WERI-Rb-1 (cell line): ENCODE results near the gene GALNT18.

ENCODE experiments used
- DNase-seq: peaks from one replicate; pipeline ENCODE4 v3.0.0-alpha.2; 2020
- H3K27ac ChIP-seq: fragments of 250-450 bp; sonication (Bioruptor Pico); 2 replicates; pipeline ENCODE4 v1.5.1; 2020; ENCODE audit warnings: mild to moderate bottlenecking, moderate library complexity
- H3K27me3 ChIP-seq: fragments of 250-450 bp; sonication (Bioruptor Pico); 2 replicates; pipeline ENCODE4 v1.5.1; 2021; ENCODE audit warnings: mild to moderate bottlenecking, low read depth, moderate library complexity; ENCODE audit not compliant: insufficient read depth, severe bottlenecking
- H3K36me3 ChIP-seq: fragments of 250-450 bp; sonication (Bioruptor Pico); 2 replicates; pipeline ENCODE4 v1.5.1; 2020; ENCODE audit warnings: mild to moderate bottlenecking, moderate library complexity
- H3K4me3 ChIP-seq: 2 replicates; pipeline ENCODE4 v1.5.1; 2011; ENCODE audit warnings: low read depth, mild to moderate bottlenecking, control low read depth, low read length
- H3K9me3 ChIP-seq: fragments of 250-450 bp; sonication (Bioruptor Pico); 2 replicates; pipeline ENCODE4 v1.5.1; 2021; ENCODE audit warnings: mild to moderate bottlenecking, moderate library complexity; ENCODE audit not compliant: severe bottlenecking
- CTCF ChIP-seq: IDR thresholded peaks from 2 replicates; pipeline ENCODE4 v1.5.1; 2011; ENCODE audit warnings: low read depth, mild to moderate bottlenecking, control low read depth, inconsistent platforms, low read length

The GALNT18 gene

GRCh38 chr11:11513422-11513821, 108.4 kb downstream of the GALNT18 start:
- no peak for DNase-seq
- Histone ChIP-seq H3K9me3 (no peaks in the 10 kb centered on the region), H3K36me3 (no peaks in the 10 kb centered on the region), H3K27me3 (no peaks in the 10 kb centered on the region), H3K27ac (no peak overlapping the region), H3K4me3 (no peak overlapping the region)
- TF ChIP-seq CTCF: no peak

DNA sequence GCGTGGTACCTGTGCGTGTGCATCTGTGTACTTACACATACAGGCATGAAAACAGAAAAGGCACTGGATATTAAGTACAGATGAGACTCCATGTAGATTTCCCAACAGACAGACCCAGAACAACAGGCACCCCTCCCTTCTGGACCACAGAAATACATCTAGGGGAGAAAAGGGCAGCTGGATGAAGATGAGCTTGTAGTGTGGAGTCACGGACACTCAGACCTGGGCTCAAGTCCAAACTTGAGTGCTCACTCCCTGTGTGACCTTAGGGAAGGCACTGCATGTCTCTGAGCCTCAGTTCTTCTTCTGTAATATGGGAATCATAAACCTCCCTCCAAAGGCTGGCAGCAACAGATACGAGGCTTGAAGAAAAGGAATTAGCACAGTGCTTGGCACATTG, 108.9 kb downstream of the GALNT18 start:
- TF ChIP-seq CTCF: no peak
- no peaks in the 10 kb centered on the region for H3K36me3 ChIP-seq
- no peaks in the 10 kb centered on the region for H3K9me3 ChIP-seq
- no peak overlapping the region for H3K27ac ChIP-seq
- no peaks in the 10 kb centered on the region for H3K27me3 ChIP-seq
- no peak overlapping the region for H3K4me3 ChIP-seq
- no peak for DNase-seq

DNA sequence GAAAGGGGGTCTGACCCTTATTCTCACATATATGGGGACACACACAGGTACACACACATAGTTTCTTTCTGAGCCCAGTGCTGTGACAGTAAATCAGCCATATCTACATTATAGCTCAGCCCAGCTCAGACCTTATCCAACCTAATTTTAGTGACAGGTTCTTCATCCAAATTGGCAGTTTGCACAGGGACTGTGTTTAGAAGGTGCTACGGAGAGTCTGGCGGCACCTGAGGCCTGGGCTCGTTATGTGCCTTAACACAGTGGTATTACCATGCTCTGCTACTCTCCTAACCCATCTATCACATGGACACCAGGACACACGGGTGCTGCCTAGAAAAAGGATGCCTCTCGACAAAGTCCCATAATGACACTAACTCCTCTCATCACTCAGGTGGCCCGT, 109.3 kb downstream of the GALNT18 start:
- H3K9me3 ChIP-seq: no peaks in the 10 kb centered on the region
- no peak for DNase-seq
- no peak overlapping the region for H3K4me3 ChIP-seq
- H3K36me3 ChIP-seq: no peaks in the 10 kb centered on the region
- H3K27ac ChIP-seq: no peak overlapping the region
- TF ChIP-seq CTCF: no peak
- no peaks in the 10 kb centered on the region for H3K27me3 ChIP-seq

DNA sequence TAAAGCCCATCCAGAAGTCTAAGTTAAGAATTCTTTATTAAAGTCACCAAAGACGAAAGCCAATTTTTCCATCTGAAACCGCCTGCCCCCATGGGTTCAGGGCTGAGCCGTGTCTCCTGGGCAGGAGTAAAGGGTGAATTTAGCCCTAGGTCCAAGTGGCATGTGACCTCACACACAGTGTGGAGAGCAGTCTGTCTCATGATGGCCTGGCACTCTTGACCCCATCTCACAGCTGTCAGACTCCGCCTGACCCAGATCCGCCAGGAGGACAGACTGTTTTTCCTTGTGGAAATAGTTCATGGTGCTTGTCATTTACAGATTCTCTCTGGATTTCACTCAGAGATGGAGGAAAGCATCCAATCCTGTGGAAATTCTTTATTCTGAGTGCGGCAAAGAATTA, 109.7 kb downstream of the GALNT18 start:
- Histone ChIP-seq H3K27me3 (no peaks in the 10 kb centered on the region), H3K27ac (no peak overlapping the region), H3K4me3 (no peak overlapping the region), H3K9me3 (no peaks in the 10 kb centered on the region), H3K36me3 (no peaks in the 10 kb centered on the region)
- no peak for DNase-seq
- TF ChIP-seq CTCF: no peak

DNA sequence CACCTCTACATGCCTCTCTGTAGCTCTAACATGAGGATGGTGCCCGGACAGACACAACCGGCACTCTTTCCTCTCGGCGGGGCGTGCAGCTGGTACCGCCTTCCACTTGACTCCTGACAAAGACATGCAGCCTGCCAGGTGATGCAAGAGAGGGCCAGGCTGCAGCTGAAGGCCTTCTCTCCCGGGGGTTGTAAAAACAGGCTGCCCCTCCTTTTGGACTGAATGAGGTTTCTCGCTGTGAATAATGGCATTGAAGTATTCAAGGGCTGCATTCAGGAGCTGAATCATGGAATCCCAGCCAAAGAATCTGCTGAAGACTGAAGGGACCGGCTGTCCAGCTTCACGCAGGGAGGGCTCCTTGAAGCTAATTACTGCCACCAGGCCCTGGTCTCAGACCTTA, 110.9 kb downstream of the GALNT18 start:
- Histone ChIP-seq H3K27me3 (no peaks in the 10 kb centered on the region), H3K27ac (no peak overlapping the region), H3K4me3 (no peak overlapping the region), H3K36me3 (no peaks in the 10 kb centered on the region), H3K9me3 (no peaks in the 10 kb centered on the region)
- no peak for DNase-seq
- TF ChIP-seq CTCF: no peak

DNA sequence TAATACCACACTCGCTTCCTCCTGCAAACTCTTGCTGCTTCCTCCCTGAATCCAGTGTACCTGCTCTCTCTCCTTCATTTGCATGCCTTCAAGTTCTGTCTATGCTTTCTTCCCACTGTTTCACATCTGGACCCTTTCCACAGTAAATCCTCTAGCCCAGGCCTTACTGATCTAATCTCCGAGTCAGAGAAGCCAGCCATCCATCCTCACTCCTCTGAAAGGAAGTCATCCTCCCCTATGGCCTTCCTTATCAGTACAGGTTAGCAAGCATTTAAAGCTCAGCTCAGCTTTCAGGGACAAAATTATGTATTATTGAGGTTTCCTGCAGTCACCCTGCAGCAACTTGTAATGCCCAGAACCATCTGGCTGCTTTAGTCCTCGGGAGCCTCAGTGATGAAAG, 116.1 kb downstream of the GALNT18 start:
- TF ChIP-seq CTCF: no peak
- H3K9me3 ChIP-seq: no peaks in the 10 kb centered on the region
- H3K36me3 ChIP-seq: no peaks in the 10 kb centered on the region
- no peak overlapping the region for H3K27ac ChIP-seq
- H3K27me3 ChIP-seq: no peaks in the 10 kb centered on the region
- DNase-seq: no peak
- no peak overlapping the region for H3K4me3 ChIP-seq
